Measurements from ENCODE around the gene SPTBN5.

The SPTBN5 gene

DNA sequence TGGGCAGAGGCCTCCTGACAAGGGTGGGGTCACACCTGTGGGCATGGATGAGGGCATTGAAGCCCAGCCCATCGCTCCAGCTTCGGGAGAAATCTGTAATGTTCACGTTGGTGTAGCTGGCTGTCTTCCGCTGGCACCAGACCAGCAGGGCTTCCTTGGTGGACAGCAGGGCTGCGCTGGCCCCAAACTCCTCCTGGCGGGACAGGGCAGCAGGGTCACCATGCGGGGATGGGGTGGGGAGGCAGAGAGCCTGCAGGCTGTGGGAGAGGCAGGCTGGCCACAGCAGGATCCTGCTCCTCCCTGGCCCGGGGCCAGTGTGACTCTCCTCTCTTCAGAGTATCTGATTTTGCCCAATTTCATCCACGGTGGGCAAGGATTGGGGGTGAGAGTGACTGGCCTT lies 6.0 kb downstream of the SPTBN5 start:
- DNase-seq (ENCODE audit: insufficient read length) = no peak
- no peak for TF ChIP-seq POLR2A (IDR thresholded peaks at IDR 0.05; ENCODE audit: low read depth, low read length)
- TF ChIP-seq POLR2AphosphoS5 (IDR thresholded peaks at IDR 0.05; ENCODE audit: low read depth, low read length) = no peak
- TF ChIP-seq TAF1 (IDR thresholded peaks at IDR 0.05; ENCODE audit: borderline replicate concordance, low read depth, low read length) = no peak
- FAIRE-seq = no peak

DNA sequence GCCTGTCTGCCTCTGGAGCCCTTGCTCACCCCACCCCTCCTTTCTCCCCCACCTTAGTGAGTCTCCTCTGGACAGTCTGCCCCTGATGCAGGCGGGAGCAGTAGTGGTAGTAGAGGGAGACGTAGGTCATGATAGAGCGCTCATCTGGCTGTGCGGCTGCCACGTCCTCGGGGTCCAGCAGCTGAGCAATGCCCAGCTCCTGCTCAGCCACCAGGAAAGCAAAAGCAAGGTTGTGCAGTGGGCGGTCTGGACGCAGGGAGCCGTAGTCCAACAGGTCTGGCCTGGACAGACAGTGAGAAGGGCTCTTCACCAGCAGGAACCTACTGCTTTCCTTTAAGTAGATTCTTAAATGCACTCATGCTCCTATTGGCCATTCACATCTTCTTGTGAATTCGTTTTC lies 6.7 kb downstream of the SPTBN5 start:
- DNase-seq (ENCODE audit: insufficient read length) (no peak), FAIRE-seq (no peak)
- TF ChIP-seq TAF1 (IDR thresholded peaks at IDR 0.05; ENCODE audit: borderline replicate concordance, low read depth, low read length) = no peak
- TF ChIP-seq POLR2A (IDR thresholded peaks at IDR 0.05; ENCODE audit: low read depth, low read length) = no peak

DNA sequence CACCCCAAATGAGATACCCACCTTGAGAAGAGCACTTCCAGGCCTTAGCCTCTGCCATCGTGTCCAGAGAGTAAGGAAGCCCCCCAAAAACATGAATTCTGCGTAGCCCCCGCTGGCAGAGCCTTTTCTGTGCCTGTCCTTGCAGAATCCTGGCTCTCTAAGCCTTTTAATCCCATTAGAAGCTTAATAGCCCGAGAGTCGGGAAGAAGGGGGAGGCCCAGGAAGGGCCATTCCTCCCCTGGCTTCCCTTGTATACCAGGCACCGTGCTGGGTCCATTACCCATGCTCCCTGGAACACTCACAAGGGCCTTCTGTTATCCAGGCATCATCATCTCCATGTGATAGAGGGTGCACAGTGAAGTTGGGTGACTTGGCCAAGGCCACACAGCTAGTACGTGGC lies 7.1 kb downstream of the SPTBN5 start:
- no peak for DNase-seq (ENCODE audit: insufficient read length)
- FAIRE-seq = no peak
- TF ChIP-seq POLR2A (IDR thresholded peaks at IDR 0.05; ENCODE audit: low read depth, low read length) (no peak), POLR2AphosphoS5 (IDR thresholded peaks at IDR 0.05; ENCODE audit: low read depth, low read length) (no peak), TAF1 (IDR thresholded peaks at IDR 0.05; ENCODE audit: borderline replicate concordance, low read depth, low read length) (no peak)

DNA sequence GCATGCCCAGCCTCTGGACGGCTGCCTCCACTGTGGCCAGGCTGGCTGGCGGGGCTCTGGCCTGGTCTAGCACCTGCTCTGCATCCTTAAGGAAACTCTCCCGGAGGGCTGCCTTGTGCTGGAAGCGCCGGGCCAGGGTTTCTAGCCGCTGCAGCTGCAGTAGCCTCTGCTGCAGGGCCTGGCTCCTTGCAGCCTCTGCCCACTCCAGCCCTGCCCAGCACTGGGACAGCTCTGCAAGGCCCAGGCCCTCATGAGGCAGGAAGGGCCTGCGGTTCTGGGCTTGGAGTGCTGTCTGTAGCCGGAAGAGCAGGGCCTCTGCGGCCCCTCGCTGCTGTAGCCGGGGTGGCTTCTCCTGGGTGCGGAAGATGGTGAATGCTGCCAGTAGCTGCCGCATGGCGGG lies 8.0 kb downstream of the SPTBN5 start:
- TF ChIP-seq POLR2A (IDR thresholded peaks at IDR 0.05; ENCODE audit: low read depth, low read length) (no peak), TAF1 (IDR thresholded peaks at IDR 0.05; ENCODE audit: borderline replicate concordance, low read depth, low read length) (no peak), POLR2AphosphoS5 (IDR thresholded peaks at IDR 0.05; ENCODE audit: low read depth, low read length) (no peak)
- no peak for DNase-seq (ENCODE audit: insufficient read length)
- FAIRE-seq = no peak

DNA sequence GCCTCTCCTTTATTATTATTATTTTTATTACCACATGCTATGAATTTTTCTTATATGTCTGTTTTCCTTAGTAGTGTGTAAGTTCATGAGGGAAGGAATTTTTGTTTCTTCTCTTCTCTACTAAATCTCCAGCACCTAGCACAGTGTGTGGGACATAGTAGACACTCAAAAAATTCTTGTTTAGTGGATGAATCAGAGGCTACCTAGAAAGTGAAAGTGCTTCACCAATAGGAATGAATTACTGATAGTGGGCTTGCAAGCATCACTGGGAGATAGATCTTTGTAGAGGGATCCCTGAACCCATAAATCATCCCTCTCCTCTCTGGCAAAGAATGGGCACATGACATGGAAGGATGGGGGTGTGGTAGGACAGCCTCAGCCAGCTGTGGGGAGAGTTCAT lies 8.5 kb downstream of the SPTBN5 start:
- FAIRE-seq = no peak
- DNase-seq (ENCODE audit: insufficient read length) = no peak
- no peak for TF ChIP-seq POLR2A (IDR thresholded peaks at IDR 0.05; ENCODE audit: low read depth, low read length)
- no peak for TF ChIP-seq POLR2AphosphoS5 (IDR thresholded peaks at IDR 0.05; ENCODE audit: low read depth, low read length)
- no peak for TF ChIP-seq TAF1 (IDR thresholded peaks at IDR 0.05; ENCODE audit: borderline replicate concordance, low read depth, low read length)

DNA sequence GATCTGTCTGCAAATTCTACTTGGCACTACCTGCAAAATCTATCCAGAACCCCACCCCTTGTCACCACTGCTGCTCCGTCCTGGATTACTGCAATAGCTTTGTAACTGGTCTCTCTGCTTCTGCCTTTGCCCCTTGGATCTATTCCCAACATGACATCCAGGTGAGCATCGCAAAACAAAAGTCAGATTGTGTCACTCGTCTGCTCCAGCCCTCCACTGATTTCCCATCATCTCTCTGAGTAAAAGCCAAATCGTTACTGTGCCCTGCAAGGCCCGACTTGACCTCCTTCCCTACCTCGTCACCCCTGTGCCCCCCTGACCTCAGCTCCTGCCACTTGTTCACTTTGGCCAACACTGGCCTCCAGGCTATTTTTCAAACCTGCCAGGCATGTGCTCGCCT lies 9.4 kb downstream of the SPTBN5 start:
- FAIRE-seq (no peak), DNase-seq (ENCODE audit: insufficient read length) (no peak)
- TF ChIP-seq POLR2A (IDR thresholded peaks at IDR 0.05; ENCODE audit: low read depth, low read length) (no peak), TAF1 (IDR thresholded peaks at IDR 0.05; ENCODE audit: borderline replicate concordance, low read depth, low read length) (no peak), POLR2AphosphoS5 (IDR thresholded peaks at IDR 0.05; ENCODE audit: low read depth, low read length) (no peak)

DNA sequence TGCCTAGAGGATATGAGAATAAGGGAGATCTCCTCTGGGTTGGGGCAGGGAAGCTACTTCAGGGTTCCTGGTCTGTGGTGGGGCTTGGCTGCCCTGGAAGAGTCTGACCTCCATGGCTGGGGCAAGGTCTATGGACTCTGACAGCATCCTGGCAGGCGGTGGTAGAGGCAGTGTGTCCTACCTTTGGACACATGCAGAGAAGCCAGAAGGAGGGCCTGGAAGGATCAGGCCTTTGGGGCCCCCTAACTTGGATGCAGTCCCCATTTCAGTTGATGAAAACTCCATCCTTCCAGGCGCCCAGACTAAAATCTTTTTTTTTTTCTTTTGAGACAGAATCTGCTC lies 10.4 kb downstream of the SPTBN5 start:
- FAIRE-seq = no peak
- no peak for DNase-seq (ENCODE audit: insufficient read length)
- TF ChIP-seq TAF1 (IDR thresholded peaks at IDR 0.05; ENCODE audit: borderline replicate concordance, low read depth, low read length) (no peak), POLR2AphosphoS5 (IDR thresholded peaks at IDR 0.05; ENCODE audit: low read depth, low read length) (no peak), POLR2A (IDR thresholded peaks at IDR 0.05; ENCODE audit: low read depth, low read length) (no peak)

DNA sequence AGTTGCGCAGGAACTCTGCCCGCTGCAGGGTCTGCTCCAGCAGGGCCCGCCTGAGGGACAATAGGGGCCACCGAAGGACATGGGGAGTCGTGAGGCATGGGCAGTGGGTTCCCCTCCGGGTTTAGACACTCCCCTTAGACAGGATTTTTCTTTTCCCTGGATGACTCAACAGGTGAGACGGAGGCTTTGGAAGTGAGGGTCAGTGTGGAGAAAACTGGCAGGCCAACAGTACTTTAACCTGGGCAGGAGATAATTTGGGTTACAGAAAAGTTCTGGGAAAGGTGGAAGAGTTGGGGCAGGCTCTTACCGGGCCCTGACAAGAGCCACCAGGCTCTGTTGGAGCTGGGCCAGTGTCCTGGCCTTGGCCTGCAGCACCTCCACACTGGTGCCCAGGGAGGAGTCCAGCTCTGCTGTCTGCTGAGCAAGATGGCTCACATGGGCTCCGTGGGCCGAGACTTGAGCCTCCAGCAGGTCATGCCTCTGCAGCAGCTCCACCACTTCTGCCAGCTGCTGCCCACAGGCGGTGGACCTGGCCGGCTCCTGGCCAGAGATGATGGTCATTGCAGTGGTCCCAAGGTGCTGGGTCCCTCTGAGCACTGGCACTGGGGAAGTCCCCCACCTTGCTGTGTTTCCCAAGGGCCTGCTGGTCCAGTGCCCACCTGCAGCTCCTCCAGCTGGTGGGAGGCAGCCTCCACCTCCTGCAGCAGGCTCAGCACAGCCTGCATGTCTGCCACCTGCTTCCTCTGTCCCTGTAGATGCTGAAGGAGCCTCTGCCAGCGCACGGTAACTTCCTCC lies 11.0 kb downstream of the SPTBN5 start:
- no peak for FAIRE-seq
- TF ChIP-seq TAF1 (IDR thresholded peaks at IDR 0.05; ENCODE audit: borderline replicate concordance, low read depth, low read length) = no peak

DNA sequence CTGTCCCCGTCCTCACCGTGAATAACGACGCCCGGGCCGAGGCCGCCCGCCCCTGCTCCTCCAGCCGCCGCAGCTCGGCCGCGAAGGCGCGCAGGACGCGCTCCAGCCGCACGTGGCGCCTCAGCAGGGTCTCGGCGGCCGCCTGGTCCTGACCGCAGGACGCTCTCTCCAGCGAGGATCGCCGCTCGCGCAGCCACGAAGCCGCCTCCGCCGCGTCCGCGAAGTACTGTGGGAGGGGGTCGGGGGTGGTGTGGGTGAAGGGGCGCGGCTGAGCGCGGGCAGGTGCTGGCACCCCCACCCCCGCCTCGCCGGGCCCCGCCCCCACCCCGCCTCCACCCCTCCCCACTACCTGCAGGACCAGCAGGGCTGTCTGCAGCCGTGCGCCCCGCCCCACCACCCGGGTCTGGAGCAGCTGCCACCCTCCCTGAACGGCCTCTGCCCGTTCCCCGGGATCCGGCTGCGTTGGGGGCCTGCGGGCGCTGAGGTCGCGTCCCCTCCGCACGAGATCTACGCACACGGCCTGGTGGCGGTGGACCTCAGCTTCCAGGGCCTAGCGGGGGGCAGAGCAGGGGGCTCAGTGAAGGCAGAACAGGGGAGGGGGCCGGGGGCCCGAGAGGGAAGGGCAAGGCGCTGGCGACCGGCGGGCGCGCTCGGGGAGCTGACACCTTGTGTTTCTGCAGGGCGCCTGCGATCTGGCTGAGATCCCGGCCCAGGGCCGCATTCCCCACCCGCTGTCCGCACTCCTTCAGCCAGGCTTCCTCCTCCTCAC lies 11.7 kb downstream of the SPTBN5 start:
- DNase-seq (ENCODE audit: insufficient read length) (no peak), FAIRE-seq (no peak)
- TF ChIP-seq TAF1 (IDR thresholded peaks at IDR 0.05; ENCODE audit: borderline replicate concordance, low read depth, low read length) (no peak), POLR2A (IDR thresholded peaks at IDR 0.05; ENCODE audit: low read depth, low read length) (no peak), POLR2AphosphoS5 (IDR thresholded peaks at IDR 0.05; ENCODE audit: low read depth, low read length) (no peak)

More for the DNA sequence above, 11.0 kb downstream of the SPTBN5 start:
- DNase-seq (ENCODE audit: insufficient read length) = no peak

DNA sequence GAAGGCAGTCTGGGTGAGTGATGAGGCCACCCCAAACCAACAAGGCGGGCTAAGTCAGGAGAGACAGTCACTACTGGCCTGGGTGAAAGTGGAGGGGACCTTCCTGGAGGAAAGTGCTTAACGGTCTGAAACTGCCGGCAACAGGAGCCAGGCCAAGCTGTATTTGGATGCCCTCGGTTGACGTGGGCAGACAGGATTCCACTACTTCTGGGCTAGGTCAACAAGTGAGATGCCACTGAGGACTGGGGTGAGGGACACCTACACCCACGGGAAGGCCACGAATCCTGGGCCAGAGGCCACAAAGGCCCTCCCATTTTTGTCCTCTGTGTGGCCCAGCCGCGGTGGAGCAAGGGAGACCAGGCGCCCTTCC lies 12.3 kb downstream of the SPTBN5 start:
- no peak for TF ChIP-seq POLR2AphosphoS5 (IDR thresholded peaks at IDR 0.05; ENCODE audit: low read depth, low read length)
- TF ChIP-seq TAF1 (IDR thresholded peaks at IDR 0.05; ENCODE audit: borderline replicate concordance, low read depth, low read length) = no peak
- no peak for TF ChIP-seq POLR2A (IDR thresholded peaks at IDR 0.05; ENCODE audit: low read depth, low read length)
- DNase-seq (ENCODE audit: insufficient read length) = no peak
- FAIRE-seq = no peak

DNA sequence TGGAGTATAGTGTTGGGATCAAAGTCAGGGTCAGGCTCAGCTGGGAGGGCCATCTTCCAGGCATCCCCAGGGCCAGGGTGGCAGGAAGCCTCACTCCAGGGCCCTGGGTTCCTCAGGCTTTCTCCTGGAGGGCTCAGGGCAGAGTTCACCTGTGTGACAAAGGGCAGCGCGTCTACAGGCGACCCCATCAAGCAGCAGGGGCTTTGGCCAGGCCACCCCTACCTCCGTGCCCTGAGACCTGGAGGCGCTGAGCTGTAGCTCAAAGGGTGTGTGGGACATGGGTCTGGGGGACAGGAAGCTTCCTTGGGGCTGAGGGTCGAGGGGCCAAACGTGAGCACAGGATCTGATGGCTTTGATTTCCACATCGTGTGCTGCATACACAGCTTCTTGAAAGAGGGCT lies 12.8 kb downstream of the SPTBN5 start:
- FAIRE-seq = no peak
- TF ChIP-seq POLR2A (IDR thresholded peaks at IDR 0.05; ENCODE audit: low read depth, low read length) (no peak), POLR2AphosphoS5 (IDR thresholded peaks at IDR 0.05; ENCODE audit: low read depth, low read length) (no peak), TAF1 (IDR thresholded peaks at IDR 0.05; ENCODE audit: borderline replicate concordance, low read depth, low read length) (no peak)

DNA sequence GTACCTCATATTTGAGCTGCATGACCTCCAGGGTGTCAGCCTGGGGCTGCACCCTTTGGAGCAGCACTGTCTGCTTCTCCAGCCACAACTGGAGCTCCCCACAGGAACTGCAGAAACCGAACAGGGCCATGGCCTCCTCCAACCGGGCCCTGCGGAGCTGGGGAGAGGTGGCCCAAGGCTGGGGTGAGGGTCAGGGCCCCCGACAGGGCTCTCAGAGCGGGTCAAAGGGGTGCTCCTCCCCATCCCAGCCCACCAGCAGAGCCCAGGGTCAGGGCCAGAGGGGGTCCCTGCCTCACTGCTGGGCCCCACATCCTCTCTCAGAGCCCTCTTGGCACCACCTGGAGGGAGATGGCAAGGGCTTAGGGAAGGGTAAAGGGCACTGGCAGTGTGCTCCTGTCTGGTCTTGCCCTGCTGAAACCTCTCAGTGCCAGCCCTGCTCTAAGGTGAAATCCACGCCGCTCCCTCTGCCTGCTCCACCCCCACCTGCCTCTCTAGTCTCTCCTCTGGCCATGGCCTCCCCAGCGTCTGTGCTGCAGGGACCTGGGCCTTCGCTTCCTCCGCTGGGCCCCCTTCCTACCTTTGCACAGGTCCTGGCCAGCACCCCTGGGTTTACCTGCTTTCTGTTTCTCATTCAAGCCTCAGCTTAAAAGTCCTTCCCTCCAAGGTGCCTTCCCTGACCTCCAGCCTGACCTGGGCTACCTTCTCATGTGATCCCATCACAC lies 13.5 kb downstream of the SPTBN5 start:
- FAIRE-seq (no peak), DNase-seq (ENCODE audit: insufficient read length) (no peak)
- TF ChIP-seq POLR2AphosphoS5 (IDR thresholded peaks at IDR 0.05; ENCODE audit: low read depth, low read length) (no peak), POLR2A (IDR thresholded peaks at IDR 0.05; ENCODE audit: low read depth, low read length) (no peak), TAF1 (IDR thresholded peaks at IDR 0.05; ENCODE audit: borderline replicate concordance, low read depth, low read length) (no peak)

More for the DNA sequence above, 12.8 kb downstream of the SPTBN5 start:
- no peak for DNase-seq (ENCODE audit: insufficient read length)
